Measurements from ENCODE around the gene TP53INP2. TPM values are rescaled to one million over a fixed set of nuclear protein-coding genes. Genes with fewer than 3 reads are reported as not detected.
A peak's percentile ranks its signal among the peaks of the same experiment; 100 is the strongest.

TP53INP2 gene
- total and polyA plus RNA-seq, 2 of the 13 experiments (the other 11 are each of a cell fraction or from before 2014, with no cell fraction given) = 5.2 to 18.8 TPM

GRCh38 chr20:34663213-34663943, 40.8 kb upstream of the TP53INP2 start:
- Histone ChIP-seq H2AFZ (ENCODE audit: low read length) (no peak overlapping the region), H4K20me1 (ENCODE audit: insufficient read depth, low read length) (no peaks in the 10 kb centered on the region), H3K27ac (ENCODE audit: extremely low read length, insufficient read depth, low read length) (no peak overlapping the region), H3K4me1 (ENCODE audit: insufficient read depth, low read length) (peaks cover 12% of the 10 kb centered on the region; the same call in 1 of the 2 replicates), H3K4me2 (ENCODE audit: low read depth, low read length) (no peak overlapping the region), H3K79me2 (ENCODE audit: insufficient read depth, low read length) (peaks cover 24% of the 10 kb centered on the region), H3K36me3 (replicated peaks in 1 of 2; ENCODE audit: control insufficient read depth in 1 of 2, insufficient read depth in 2 of 2, low read length in 2 of 2) (no peaks in the 10 kb centered on the region; a peak in 1 of 5 replicates), H3K9me3 (ENCODE audit: low read length) (no peaks in the 10 kb centered on the region), H3K9ac (ENCODE audit: insufficient read depth, low read depth, low read length) (no peak overlapping the region), H3K27me3 (ENCODE audit: control insufficient read depth in 1 of 2, insufficient read depth in 2 of 2, low read length in 2 of 2) (no peaks in the 10 kb centered on the region), H3K4me3 (replicated peaks in 1 of 3; ENCODE audit: insufficient read depth in 1 of 3, low read depth in 2 of 3, low read length in 3 of 3) (no peak overlapping the region)
- FAIRE-seq (no peak), DNase-seq (ENCODE audit: low spot score) (no peak), ATAC-seq (no peak; the same call in 2 of the 3 replicates)
- in situ Hi-C loops (cut with HindIII; ENCODE audit: extremely low pct_ligation_motif_present, low pct_unique_long_range_greater_than_20kb) (no loop called here), intact Hi-C loops (cut with micrococcal nuclease; ENCODE audit: unreplicated experiment) (no loop called here)
- ChIA-PET CTCF (ENCODE audit: low intra/inter-chr PET ratio, low total read pairs) (no interaction called here), POLR2A (interaction anchor here (1.5 to 1.9 kb wide), 2 partner anchors 14 to 41 kb away, joined by 3 to 10 read pairs; partner anchors contain the start of genes PIGU and TP53INP2)
- 93% methylated on average over 5 of the region's 5 CpGs for WGBS (ENCODE audit: low lambda C conversion rate)
- TF ChIP-seq ZNF792 (CRISPR knock-in tag; IDR thresholded peaks at IDR 0.05) (no peak), ATF4 (CRISPR knock-in tag; IDR thresholded peaks at IDR 0.05) (0 out of 4 replicates have a peak, but pooled peaks of 1 of the 2 experiments have one; percentile 7), CBX1 (IDR thresholded peaks at IDR 0.05; ENCODE audit: low read depth) (no peak), ZNF646 (CRISPR knock-in tag; IDR thresholded peaks at IDR 0.05) (no peak)
- BruUV-seq (replicated peaks) = no TSS peak
